ENCODE results near the gene LRRFIP1.
"Not testable (repeated sequence)": the region's sequence is repeated elsewhere in the genome, so short reads cannot be mapped to it uniquely, and the experiment has no call there.

Gene LRRFIP1

DNA sequence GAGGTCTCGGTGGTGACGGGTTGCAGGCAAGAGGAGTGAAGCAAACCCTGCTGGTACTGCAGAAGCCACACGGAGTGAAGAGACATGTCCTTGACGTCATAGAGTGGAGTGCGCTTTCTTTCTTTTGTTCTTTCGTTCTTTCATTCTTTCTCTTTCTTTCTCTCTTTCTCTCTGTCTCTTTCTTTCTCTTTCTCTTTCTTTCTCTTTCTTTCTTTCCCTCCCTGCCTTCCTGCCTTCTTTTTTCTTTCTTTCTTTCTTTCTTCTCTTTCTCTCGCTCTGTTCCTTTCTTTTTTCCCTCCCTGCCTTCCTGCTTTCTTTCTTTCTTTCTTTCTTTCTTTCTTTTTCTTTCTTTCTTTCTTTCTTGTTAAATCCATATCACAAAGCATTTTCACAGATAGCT, 39.2 kb downstream of the LRRFIP1 start:
- no peak for DNase-seq

DNA sequence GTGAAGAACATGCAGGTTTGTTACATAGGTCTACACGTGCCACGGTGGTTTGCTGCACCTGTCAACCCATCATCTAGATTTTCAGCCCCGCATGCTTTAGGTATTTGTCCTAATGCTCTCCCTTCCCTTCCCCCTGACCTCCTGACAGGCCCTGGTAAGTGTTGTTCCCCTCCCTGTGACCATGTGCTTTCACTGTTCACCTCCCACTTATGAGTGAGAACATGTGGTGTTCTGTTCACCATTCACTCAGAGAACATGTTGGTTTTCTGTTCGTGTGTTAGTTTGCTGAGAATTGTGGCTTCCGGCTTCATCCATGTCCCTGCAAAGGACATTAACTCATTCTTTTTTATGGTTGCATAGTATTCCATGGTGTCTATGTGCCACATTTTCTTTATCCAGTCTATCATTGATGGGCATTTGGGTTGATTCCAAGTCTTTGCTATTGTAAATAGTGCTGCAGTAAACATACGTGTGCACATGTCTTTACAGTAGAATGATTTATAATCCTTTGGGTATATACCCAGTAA, 39.7 kb downstream of the LRRFIP1 start:
- DNase-seq: not testable (repeated sequence)

GRCh38 chr2:237667893-237668292, 40.5 kb downstream of the LRRFIP1 start:
- DNase-seq: no peak

GRCh38 chr2:237668440-237668839, 41.1 kb downstream of the LRRFIP1 start:
- no peak for DNase-seq

DNA sequence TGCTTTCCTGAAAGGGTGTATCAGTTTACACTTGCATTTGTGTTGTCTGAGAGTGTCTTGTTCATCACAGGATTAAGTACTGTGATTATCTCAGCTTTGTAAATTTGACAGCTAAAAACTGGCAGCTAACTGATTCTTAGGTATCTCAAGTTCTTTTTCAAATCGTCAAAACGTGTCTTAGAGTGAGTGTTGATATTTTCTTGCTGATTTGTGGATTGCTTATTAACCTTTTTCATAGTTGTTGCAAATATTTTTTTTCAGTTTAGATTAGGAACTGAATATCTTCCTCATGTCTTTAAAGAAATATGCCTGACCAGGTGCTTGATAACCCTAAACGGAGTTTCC, 41.9 kb downstream of the LRRFIP1 start:
- DNase-seq: no peak

GRCh38 chr2:237669628-237670392, 42.4 kb downstream of the LRRFIP1 start:
- no peak for DNase-seq

DNA sequence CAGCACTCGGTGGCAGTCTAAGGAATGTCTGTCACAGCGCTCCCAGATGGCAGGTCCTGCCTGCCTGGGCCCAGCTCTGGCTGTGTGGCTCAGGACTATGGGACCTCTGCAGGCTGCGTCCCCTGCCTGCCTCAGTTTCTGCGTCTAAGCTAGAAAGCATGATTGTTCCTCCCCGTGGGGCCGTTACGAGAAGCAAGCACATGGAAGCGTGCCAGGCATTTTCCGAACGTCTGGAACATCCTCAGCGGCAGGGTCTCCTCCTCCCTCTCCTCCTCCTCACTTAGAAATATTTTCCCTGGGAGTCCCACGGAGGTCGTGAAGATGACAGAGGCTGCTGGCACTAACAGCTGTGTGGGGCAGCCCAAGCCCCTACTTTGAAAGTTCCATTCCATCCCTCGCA, 43.3 kb downstream of the LRRFIP1 start:
- DNase-seq: no peak

DNA sequence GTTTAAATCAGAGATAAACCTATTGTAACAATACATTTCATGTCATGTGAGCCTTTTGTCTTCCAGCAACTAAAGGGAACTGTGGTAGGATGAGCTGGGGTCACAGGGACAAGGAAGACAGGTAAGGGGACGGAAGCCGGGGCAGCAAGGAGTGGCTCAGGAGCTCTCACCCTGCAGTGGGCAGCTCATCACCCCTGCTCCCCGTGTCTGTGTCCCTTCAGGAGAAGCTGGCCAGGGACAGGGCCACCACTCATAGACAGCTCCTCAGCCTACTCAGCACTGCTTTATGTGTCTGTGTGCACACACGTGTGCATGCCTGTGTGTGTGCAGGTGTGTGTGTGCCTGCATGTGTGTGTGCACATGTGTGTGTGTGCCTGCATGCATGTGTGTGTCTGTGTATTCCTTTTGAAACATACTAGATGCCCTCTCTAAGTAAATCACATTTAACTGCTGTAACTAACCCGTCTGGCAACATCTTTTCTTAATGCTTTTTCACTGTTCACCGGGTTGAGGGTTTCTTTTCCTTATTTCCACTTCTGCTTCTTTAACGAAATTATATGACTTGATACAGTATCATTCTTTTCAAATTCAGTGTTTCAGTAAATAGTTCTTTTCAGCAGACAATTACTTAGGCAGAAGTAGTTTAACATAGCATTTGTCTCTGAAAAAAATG, 44.2 kb downstream of the LRRFIP1 start:
- no peak for DNase-seq

GRCh38 chr2:237672731-237673129, 45.3 kb downstream of the LRRFIP1 start:
- no peak for DNase-seq

GRCh38 chr2:237673130-237674001, 46.0 kb downstream of the LRRFIP1 start:
- DNase-seq: peak; percentile 9

DNA sequence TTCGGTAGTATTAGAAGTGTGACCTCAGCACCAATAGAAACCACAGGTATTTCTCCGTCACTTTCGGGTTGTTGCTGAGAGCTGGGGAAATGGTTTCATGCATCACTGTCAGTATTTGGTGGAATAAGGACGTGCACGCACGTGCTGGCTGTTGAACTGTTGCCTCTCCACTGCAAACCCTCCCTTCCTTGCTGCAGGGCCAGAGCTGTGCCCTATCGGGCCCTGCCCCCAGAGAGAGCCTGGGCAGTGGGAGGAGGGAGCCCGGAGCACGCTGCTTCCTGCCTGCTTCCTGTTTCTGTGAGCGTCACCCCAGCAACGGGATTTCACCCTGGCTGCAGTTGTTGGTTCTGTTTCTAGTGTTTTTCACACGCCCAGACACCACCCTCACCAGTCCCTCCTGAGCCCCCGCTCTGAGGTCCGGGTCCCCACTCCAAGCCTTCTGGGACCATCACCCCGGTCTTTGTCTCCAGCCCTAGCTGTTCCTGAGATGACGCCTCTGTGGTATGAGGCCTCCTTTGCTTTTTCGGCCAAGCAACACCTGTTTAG, 47.4 kb downstream of the LRRFIP1 start:
- peak; percentile 21 for DNase-seq

DNA sequence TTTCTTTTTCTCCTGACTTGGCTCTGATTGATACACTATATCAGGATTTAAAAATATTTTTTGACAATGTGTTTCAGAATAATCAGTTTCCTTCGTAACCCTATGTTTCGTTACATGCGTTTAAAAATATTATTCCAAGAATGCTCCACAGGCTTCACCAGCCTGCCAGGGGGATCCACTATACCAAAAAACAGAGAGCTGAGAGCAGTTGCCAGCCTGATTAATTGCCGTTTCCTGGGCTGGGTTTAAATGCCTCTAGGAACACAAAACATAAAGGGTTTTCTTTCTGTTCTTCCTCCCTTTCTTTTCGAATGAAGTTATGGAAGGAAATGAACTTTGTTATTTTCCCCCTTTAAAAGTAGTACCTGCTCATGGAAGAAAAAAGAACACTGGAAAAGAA, 47.9 kb downstream of the LRRFIP1 start:
- DNase-seq: no peak

DNA sequence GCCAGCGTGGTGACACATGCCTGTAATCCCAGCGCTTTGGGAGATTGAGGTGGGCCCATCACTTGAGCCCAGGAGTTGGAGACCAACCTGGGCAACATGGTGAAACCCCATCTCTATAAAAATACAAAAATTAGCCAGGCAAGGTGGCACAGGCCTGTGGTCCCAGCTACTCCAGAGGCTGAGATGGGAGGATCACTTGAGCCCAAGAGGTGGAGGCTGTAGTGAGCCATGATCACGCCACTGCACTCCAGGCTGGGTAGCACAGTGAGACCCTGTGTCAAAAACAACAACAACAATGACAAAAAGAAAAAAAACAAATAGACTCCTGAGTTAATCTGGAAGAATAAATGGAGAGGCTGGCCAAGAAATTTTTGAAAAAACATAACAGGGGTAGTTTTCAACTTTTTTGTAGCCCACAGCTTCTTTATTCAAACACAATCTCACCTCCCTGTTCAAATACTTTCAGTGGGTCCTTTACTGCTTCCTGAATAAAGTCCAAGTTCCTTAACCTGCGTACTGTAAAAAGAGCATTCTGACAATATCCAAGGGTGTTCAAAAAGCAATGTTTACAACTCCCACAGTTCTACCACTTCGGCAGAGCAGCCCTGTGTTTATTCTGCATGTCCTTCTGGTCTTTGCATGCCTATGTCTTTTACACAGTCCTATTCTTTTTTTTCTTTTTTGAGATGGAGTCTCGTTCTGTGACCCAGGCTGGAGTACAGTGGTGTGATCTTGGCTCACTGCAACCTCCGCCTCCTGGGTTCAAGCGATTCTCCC, 53.5 kb downstream of the LRRFIP1 start:
- no peak for DNase-seq

DNA sequence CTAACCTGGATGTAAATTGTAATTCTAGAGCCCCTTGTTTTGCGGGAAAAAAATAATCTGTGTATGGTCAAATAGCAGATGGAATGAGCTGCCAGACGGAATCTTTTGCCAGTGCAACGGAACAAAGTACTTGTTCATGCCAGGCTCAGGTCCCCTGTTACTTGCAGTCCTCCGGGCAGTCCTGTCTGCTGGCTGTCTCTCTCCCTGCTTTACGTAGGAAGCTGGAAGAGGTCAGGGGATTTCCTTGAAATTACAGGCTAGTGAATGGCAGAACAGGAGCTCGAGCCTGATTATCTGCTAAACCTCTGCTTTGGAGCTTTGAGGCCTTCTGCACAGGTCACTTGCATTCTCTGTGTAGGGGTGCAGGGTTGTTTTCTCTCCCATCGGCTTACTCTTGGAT, 54.8 kb downstream of the LRRFIP1 start:
- DNase-seq: no peak

GRCh38 chr2:237682856-237683670, 55.7 kb downstream of the LRRFIP1 start:
- no peak for DNase-seq

DNA sequence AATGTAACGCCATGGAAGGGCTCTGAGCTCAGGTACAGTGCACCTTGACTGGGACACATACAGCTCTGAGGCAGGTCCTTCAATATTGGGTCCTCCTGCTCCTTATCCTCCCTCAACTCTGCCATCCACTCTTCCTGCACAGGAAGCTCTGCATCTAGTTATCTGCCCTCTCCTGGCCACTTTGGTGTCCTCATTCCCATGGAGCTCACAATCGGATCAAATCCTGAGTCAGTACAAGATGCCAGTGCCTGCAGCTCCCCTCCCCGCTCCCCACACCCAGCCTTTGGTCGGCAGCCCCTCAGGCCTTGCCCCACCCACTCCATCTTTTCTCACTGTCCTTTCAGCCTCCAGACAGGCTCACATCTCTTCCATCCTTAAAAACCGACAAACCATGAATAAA, 58.0 kb downstream of the LRRFIP1 start:
- DNase-seq: no peak

DNA sequence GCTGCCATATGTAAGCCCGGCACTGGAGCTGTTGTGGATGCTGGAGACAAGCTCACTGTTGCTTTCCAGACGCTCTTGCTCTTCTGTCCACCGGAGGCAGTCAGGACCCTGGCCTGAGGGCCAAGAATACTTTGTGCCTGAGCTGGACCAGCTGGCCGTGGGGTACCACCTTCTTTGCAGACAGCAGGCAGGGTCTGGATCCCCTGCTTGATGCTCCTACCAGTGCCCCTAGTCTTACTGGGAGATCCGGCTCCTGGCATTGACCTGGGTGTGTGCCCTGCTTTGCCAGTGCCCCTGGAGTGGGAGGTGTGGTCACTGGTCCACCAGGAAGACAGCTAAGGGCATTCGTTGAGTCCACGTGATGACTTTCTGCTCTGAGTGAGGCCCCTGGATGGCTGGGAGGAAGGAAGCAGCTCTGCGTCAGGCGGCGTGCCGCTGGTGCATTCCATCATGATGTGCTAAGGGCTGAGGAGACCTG, 59.3 kb downstream of the LRRFIP1 start:
- DNase-seq: no peak

DNA sequence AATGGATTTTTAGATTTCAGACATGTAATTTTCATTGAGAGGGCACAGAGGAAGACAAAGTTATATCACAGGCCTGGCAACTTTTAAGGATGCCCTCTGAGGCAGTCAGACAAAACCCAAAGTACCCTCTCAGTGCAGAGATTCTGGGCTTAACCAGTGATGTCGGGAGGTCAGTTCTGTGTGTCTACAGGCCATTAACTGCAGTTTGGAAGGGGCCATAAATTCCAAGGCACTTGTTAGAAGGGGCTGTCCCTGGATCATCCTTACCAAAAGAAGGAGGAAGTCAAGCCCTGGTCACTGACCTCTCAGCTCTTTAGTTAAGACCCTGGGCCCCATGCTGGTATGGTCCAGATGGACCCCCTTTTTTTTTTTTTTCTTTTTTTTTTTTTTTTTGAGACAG, 60.7 kb downstream of the LRRFIP1 start:
- no peak for DNase-seq

GRCh38 chr2:237688541-237688940, 61.2 kb downstream of the LRRFIP1 start:
- not testable (repeated sequence) for DNase-seq

- no peak for DNase-seq
These were observed 62.1 kb downstream of the LRRFIP1 start for GRCh38 chr2:237689336-237690131.
